ENCODE measurements around the gene GAMT.

- TF ChIP-seq, protein P1, sequence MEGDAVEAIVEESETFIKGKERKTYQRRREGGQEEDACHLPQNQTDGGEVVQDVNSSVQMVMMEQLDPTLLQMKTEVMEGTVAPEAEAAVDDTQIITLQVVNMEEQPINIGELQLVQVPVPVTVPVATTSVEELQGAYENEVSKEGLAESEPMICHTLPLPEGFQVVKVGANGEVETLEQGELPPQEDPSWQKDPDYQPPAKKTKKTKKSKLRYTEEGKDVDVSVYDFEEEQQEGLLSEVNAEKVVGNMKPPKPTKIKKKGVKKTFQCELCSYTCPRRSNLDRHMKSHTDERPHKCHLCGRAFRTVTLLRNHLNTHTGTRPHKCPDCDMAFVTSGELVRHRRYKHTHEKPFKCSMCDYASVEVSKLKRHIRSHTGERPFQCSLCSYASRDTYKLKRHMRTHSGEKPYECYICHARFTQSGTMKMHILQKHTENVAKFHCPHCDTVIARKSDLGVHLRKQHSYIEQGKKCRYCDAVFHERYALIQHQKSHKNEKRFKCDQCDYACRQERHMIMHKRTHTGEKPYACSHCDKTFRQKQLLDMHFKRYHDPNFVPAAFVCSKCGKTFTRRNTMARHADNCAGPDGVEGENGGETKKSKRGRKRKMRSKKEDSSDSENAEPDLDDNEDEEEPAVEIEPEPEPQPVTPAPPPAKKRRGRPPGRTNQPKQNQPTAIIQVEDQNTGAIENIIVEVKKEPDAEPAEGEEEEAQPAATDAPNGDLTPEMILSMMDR (CRISPR knock-in tag; IDR thresholded peaks at IDR 0.05): no peak
- TF ChIP-seq ELK4 (CRISPR knock-in tag; IDR thresholded peaks at IDR 0.05; ENCODE audit: borderline replicate concordance) (no peak), RAD21 (CRISPR knock-in tag; IDR thresholded peaks at IDR 0.05) (no peak), ZNF709 (CRISPR knock-in tag; IDR thresholded peaks at IDR 0.05) (no peak), HNRNPH1 (optimal IDR thresholded peaks at IDR 0.05; ENCODE audit: low read depth, low read length) (no peak), ZNF556 (CRISPR knock-in tag; IDR thresholded peaks at IDR 0.05; ENCODE audit: borderline replicate concordance) (no peak), ZBTB20 (CRISPR knock-in tag; IDR thresholded peaks at IDR 0.05; ENCODE audit: borderline replicate concordance, low read depth) (no peak), TCF7 (IDR thresholded peaks at IDR 0.05; ENCODE audit: low read depth) (no peak), DNMT1 (CRISPR knock-in tag; IDR thresholded peaks at IDR 0.05) (no peak), POLR2AphosphoS5 (IDR thresholded peaks at IDR 0.05; ENCODE audit: low read depth, low read length) (no peak), ZFP91 (CRISPR knock-in tag; IDR thresholded peaks at IDR 0.05; ENCODE audit: borderline replicate concordance) (no peak), ELF3 (CRISPR knock-in tag; IDR thresholded peaks at IDR 0.05) (no peak)
- TF ChIP-seq, protein P2, sequence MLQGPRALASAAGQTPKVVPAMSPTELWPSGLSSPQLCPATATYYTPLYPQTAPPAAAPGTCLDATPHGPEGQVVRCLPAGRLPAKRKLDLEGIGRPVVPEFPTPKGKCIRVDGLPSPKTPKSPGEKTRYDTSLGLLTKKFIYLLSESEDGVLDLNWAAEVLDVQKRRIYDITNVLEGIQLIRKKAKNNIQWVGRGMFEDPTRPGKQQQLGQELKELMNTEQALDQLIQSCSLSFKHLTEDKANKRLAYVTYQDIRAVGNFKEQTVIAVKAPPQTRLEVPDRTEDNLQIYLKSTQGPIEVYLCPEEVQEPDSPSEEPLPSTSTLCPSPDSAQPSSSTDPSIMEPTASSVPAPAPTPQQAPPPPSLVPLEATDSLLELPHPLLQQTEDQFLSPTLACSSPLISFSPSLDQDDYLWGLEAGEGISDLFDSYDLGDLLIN (CRISPR knock-in tag; IDR thresholded peaks at IDR 0.05; ENCODE audit: borderline replicate concordance): no peak
Measured at GRCh38 chr19:1441677-1442438, 40.5 kb upstream of the GAMT start.

Measured in HepG2 (cell line).